ENCODE data around the gene NKX2-4. TPM values are rescaled to one million over a fixed set of nuclear protein-coding genes. Genes with fewer than 3 reads are reported as not detected.

The NKX2-4 gene
- total and polyA plus RNA-seq, 2 of the 4 experiments (the other 2 are of a cell fraction), result not detected

DNA sequence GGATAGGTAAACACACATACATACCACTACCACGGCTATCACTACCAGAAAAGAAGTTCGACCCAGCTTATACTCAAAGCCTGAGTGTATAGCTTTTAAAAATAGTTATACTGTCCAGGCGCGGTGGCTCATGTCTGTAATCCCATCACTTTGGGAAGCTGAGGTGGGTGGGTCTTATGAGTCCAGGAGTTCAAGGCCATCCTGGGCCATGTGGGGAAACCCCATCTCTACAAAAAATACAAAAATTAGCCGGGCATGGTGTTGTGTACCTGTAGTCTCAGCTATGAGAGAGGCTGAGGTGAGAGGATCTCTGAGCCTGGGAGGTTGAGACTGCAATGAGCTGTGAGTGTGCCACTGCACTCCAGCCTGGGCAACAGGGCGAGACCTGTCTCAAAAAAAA is 32.9 kb downstream of the NKX2-4 start:
- intact Hi-C loops (cut with micrococcal nuclease), result no loop called here
- H4K8ac ChIP-seq (ENCODE audit: low read depth in 2 of 2, low read length in 2 of 2), result no peak overlapping the region
- BruUV-seq (replicated peaks), result no TSS peak

More for the DNA sequence above, 32.9 kb downstream of the NKX2-4 start:
- no peak overlapping the region for H3K9ac ChIP-seq (ENCODE audit: low read depth, low read length)
- H2BK15ac ChIP-seq (ENCODE audit: low read depth, low read length), result no peak overlapping the region
- H3K9me1 ChIP-seq (ENCODE audit: insufficient read depth, low read length), result peaks cover 11% of the 10 kb centered on the region
- WGBS, 2 experiments (ENCODE audit: extremely low coverage in 2 of 2, insufficient read length in 1 of 2), result no CpG with 5 or more reads among the region's 6 CpGs
- no peak overlapping the region for H2BK120ac ChIP-seq (ENCODE audit: low read depth, low read length)
- no peak overlapping the region for H3K18ac ChIP-seq (ENCODE audit: low read depth, low read length)
- POLR2A ChIA-PET (ENCODE audit: unreplicated experiment), result no interaction called here
- peaks cover 24 to 29% of the 10 kb centered on the region in 2 experiments for H3K79me1 ChIP-seq (ENCODE audit: low read depth in 1 of 2, low read length in 2 of 2)
- no peak overlapping the region for H4K91ac ChIP-seq (ENCODE audit: insufficient read depth, low read depth, low read length)
- no peak overlapping the region for H3K4me2 ChIP-seq (ENCODE audit: low read depth, low read length)
- TF ChIP-seq, protein P1, sequence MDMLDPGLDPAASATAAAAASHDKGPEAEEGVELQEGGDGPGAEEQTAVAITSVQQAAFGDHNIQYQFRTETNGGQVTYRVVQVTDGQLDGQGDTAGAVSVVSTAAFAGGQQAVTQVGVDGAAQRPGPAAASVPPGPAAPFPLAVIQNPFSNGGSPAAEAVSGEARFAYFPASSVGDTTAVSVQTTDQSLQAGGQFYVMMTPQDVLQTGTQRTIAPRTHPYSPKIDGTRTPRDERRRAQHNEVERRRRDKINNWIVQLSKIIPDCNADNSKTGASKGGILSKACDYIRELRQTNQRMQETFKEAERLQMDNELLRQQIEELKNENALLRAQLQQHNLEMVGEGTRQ (IDR thresholded peaks at IDR 0.05; ENCODE audit: low read depth, low read length), result no peak
- TF ChIP-seq SMC3 (IDR thresholded peaks at IDR 0.05; ENCODE audit: low read depth, low read length) (no peak), RAD21 (IDR thresholded peaks at IDR 0.05; ENCODE audit: low read length) (no peak), POLR2A (IDR thresholded peaks at IDR 0.05; ENCODE audit: low read depth, low read length) (no peak), MAFK (IDR thresholded peaks at IDR 0.05; ENCODE audit: low read depth, low read length) (no peak), BHLHE40 (IDR thresholded peaks at IDR 0.05; ENCODE audit: low read depth, low read length) (no peak), MXI1 (IDR thresholded peaks at IDR 0.05; ENCODE audit: borderline replicate concordance, low read depth, low read length) (no peak), CEBPB (IDR thresholded peaks at IDR 0.05; ENCODE audit: low read depth, low read length) (no peak), CHD1 (IDR thresholded peaks at IDR 0.05; ENCODE audit: low read depth, low read length) (no peak)
- TF ChIP-seq, protein P2, sequence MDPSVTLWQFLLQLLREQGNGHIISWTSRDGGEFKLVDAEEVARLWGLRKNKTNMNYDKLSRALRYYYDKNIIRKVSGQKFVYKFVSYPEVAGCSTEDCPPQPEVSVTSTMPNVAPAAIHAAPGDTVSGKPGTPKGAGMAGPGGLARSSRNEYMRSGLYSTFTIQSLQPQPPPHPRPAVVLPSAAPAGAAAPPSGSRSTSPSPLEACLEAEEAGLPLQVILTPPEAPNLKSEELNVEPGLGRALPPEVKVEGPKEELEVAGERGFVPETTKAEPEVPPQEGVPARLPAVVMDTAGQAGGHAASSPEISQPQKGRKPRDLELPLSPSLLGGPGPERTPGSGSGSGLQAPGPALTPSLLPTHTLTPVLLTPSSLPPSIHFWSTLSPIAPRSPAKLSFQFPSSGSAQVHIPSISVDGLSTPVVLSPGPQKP (IDR thresholded peaks at IDR 0.05; ENCODE audit: borderline replicate concordance, low read depth, low read length), result no peak
- no peak overlapping the region for H2AK5ac ChIP-seq (ENCODE audit: low read depth, low read length)
- H4K20me1 ChIP-seq (ENCODE audit: insufficient read depth, low read length), result peaks cover 9% of the 10 kb centered on the region
- no peak overlapping the region for H3K4me3 ChIP-seq (ENCODE audit: insufficient read depth, low read depth, low read length)
- dilution Hi-C loops (cut with HindIII; ENCODE audit: low sequenced_read_pairs, unreplicated experiment), result no loop called here
- H2AFZ ChIP-seq (replicated peaks; ENCODE audit: low read length, poor library complexity), result no peak overlapping the region
- H3K14ac ChIP-seq (replicated peaks; ENCODE audit: low read depth, low read length), result no peak overlapping the region
- H2BK5ac ChIP-seq (ENCODE audit: low read depth, low read length, poor library complexity, severe bottlenecking), result no peak overlapping the region
- H3K4me1 ChIP-seq (ENCODE audit: control insufficient read depth, insufficient read depth, low read length), result peaks cover 3% of the 10 kb centered on the region
- H2BK20ac ChIP-seq (ENCODE audit: low read depth, low read length), result no peak overlapping the region
- in situ Hi-C loops (cut with MboI; ENCODE audit: low sequenced_read_pairs), result no loop called here
- CTCF ChIA-PET, result no interaction called here
- ATAC-seq (ENCODE audit: low read depth) (no peak), DNase-seq (no peak)
- H2AK9ac ChIP-seq (replicated peaks; ENCODE audit: low read depth, low read length, poor library complexity), result no peak overlapping the region
- no peaks in the 10 kb centered on the region for H3K27me3 ChIP-seq (ENCODE audit: control insufficient read depth, insufficient read depth, low read length)
- H3K9me3 ChIP-seq (ENCODE audit: control insufficient read depth, insufficient read depth, low read length), result no peaks in the 10 kb centered on the region
- no peak overlapping the region for H3K23ac ChIP-seq (ENCODE audit: low read depth, low read length)
- no peak overlapping the region for H3K4ac ChIP-seq (ENCODE audit: low read depth, low read length)
- peaks cover 23% of the 10 kb centered on the region for H3K36me3 ChIP-seq (ENCODE audit: control insufficient read depth, insufficient read depth, low read length)
- H3K27ac ChIP-seq (ENCODE audit: insufficient read depth, low read length), result no peak overlapping the region
- no peak overlapping the region for H4K5ac ChIP-seq (ENCODE audit: low read depth, low read length)
- no peak overlapping the region for H3K56ac ChIP-seq (ENCODE audit: extremely low read depth, insufficient read depth, low read length)

Data from IMR-90 (cell line).